Nasal cavity respiratory epithelium epithelial cell of viscerocranial mucosa (primary cell): ENCODE results near the gene OR8G1. TPM values are rescaled to one million over a fixed set of nuclear protein-coding genes. Genes with fewer than 3 reads are reported as not detected.

Source experiments
- total RNA-seq: library from RNA; depleted of rRNA; stranded (reverse); fragments of >200 nt; gene quantifications from 2 replicates; pipeline ENCODE4 v1.2.3, GENCODE V29; 2014

OR8G1 gene
- total RNA-seq: not detected in 2 replicates

DNA sequence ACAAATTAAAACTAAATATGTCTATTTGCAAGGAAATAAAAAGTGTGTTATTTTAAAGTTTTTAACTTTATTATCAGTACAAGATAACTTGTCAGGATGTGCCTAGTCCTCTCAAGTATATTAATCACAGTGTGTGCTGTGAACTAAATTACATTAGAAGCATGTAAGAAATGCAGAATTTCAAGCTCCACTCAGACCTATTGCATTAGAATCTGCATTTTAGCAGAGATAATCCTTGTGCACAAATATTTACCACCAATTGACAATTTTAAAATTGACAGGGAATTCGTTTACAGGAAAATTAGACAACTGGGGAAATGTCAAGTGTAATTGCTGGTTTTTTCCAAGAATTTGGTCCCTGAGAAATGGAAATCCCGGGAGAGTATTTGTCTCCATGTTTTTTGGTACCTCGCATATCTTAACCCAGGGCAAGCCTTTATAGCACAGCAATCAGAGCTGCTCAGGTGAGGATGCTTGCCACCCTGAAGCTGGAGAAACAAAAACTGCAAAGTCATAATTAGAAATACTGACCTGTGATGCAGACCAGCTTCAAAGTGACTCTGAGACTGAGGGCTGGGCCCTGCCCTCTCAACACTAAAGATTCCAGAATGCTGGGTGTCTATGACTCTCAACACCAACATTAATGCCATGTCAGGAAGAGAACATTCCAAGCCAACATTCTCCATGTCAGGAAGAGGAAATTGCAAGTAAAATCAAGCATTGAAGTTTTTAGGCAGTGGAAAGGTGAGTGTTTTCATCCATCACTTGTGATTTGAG, at the start of gene OR8G1:
TSS of gene OR8G1 (plus strand) at position 475 of the 777 bp plus-strand sequence. CDS start 8,581 bp downstream, outside the sequence.

GRCh38 chr11:124256076-124256475, 15.2 kb downstream of the OR8G1 start, which contains the start of gene OR8G5:
OR8G5 (plus strand) TSS chr11:124256376; CDS start chr11:124264932, 8,556 bp downstream.

Other genes with a start within 250 kb of the OR8G1 start
- not detected in 2 replicates for gene OR10G6, start 245.9 kb upstream of the OR8G1 start, total RNA-seq
- not detected in 2 replicates for gene OR10G4, start 228.1 kb upstream of the OR8G1 start, total RNA-seq
- gene OR10G9, start 218.1 kb upstream of the OR8G1 start, total RNA-seq: not detected in 2 replicates
- not detected in 2 replicates for gene OR10G8, start 214.3 kb upstream of the OR8G1 start, total RNA-seq
- not detected in 2 replicates for gene OR10G7, start 199.8 kb upstream of the OR8G1 start, total RNA-seq
- 16.7 and 40.6 TPM in 2 replicates for gene VWA5A, start 125.6 kb upstream of the OR8G1 start, total RNA-seq
- not detected in 2 replicates for gene OR10D3, start 57.8 kb upstream of the OR8G1 start, total RNA-seq
- not detected in 2 replicates for gene OR8G5, start 15.3 kb downstream of the OR8G1 start, total RNA-seq
- gene OR8D1, start 72.9 kb downstream of the OR8G1 start, total RNA-seq: not detected in 2 replicates
- gene OR8D2, start 79.1 kb downstream of the OR8G1 start, total RNA-seq: not detected in 2 replicates
- not detected in 2 replicates for gene OR8B2, start 143.4 kb downstream of the OR8G1 start, total RNA-seq
- not detected in 2 replicates for gene OR8B3, start 157.9 kb downstream of the OR8G1 start, total RNA-seq
- not detected in 2 replicates for gene OR8B4, start 183.8 kb downstream of the OR8G1 start, total RNA-seq
- not detected in 2 replicates for gene OR8B8, start 204.6 kb downstream of the OR8G1 start, total RNA-seq